CD4-positive, alpha-beta memory T cell (primary cell): ENCODE measurements around the gene MVK. TPM values are rescaled to one million over a fixed set of nuclear protein-coding genes. Genes with fewer than 3 reads are reported as not detected.

ENCODE experiments used
- CTCF ChIA-PET: fragments of 350-600 bp; sonication (Branson Sonifier 250); formaldehyde crosslinking; loops from one replicate; lab custom pipeline; 2021; ENCODE audit warnings: inconsistent platforms; ENCODE audit not compliant: partially characterized antibody; lab: Charles Lee
- POLR2A ChIA-PET: fragments of 350-600 bp; sonication (Branson Sonifier 250); formaldehyde crosslinking; loops from one replicate; lab custom pipeline; 2021; ENCODE audit not compliant: partially characterized antibody; lab: Charles Lee
- DNase-seq, 5 donors: peaks; one replicate each; pipeline versions ENCODE4 v3.0.0 to v3.0.0-alpha.2; 2020 to 2022; ENCODE audit warnings: mixed read lengths in 1 of 5
- H3K27ac ChIP-seq: one replicate; pipeline ENCODE4 v1.7.0; 2013; ENCODE audit warnings: low read depth, low read length
- H3K27me3 ChIP-seq: 2 replicates; pipeline ENCODE4 v1.7.0; 2013; ENCODE audit warnings: mild to moderate bottlenecking, low read length, moderate library complexity; ENCODE audit not compliant: insufficient read depth
- H3K36me3 ChIP-seq: 2 replicates; pipeline ENCODE4 v1.7.0; 2013; ENCODE audit warnings: mild to moderate bottlenecking, low read length, moderate library complexity; ENCODE audit not compliant: insufficient read depth
- H3K4me1 ChIP-seq: 2 replicates; pipeline ENCODE4 v1.7.0; 2013; ENCODE audit warnings: mild to moderate bottlenecking, low read length, moderate library complexity; ENCODE audit not compliant: insufficient read depth
- H3K4me3 ChIP-seq, 2 donors: one replicate each; pipeline ENCODE4 v1.7.0; 2013; ENCODE audit warnings: low read length in 2 of 2, mild to moderate bottlenecking in 1 of 2
- H3K9me3 ChIP-seq, 2 donors: one replicate each; pipeline ENCODE4 v1.7.0; 2013; ENCODE audit warnings: low read length in 2 of 2, control low read depth in 1 of 2; ENCODE audit not compliant: control insufficient read depth in 1 of 2
- H3K27ac Mint-ChIP-seq, 7 donors: one replicate each; pipeline ENCODE4 v1.8.0; 2020 to 2021; ENCODE audit warnings: mixed read lengths in 7 of 7, mild to moderate bottlenecking in 6 of 7, inconsistent platforms in 3 of 7, moderate library complexity in 3 of 7
- H3K27me3 Mint-ChIP-seq, 2 donors: one replicate each; pipeline ENCODE4 v1.8.0; 2020 to 2021; ENCODE audit warnings: mixed read lengths in 2 of 2
- H3K36me3 Mint-ChIP-seq, 2 donors: one replicate each; pipeline ENCODE4 v1.8.0; 2020 to 2021; ENCODE audit warnings: mixed read lengths in 2 of 2, inconsistent platforms in 1 of 2, mild to moderate bottlenecking in 1 of 2
- H3K4me1 Mint-ChIP-seq, 4 donors: one replicate each; pipeline ENCODE4 v1.8.0; 2020 to 2021; ENCODE audit warnings: mixed read lengths in 4 of 4, mild to moderate bottlenecking in 1 of 4
- H3K4me3 Mint-ChIP-seq, 8 donors: one replicate each; pipeline ENCODE4 v1.8.0; 2020 to 2021; ENCODE audit warnings: mixed read lengths in 8 of 8, mild to moderate bottlenecking in 7 of 8, moderate library complexity in 6 of 8, inconsistent platforms in 3 of 8
- H3K9me3 Mint-ChIP-seq, 8 donors: one replicate each; pipeline ENCODE4 v1.8.0; 2020 to 2021; ENCODE audit warnings: mixed read lengths in 8 of 8, mild to moderate bottlenecking in 5 of 8, inconsistent platforms in 3 of 8, moderate library complexity in 1 of 8
- intact Hi-C: fragments of 100-400 bp; cut with micrococcal nuclease; formaldehyde crosslinking; loops from one replicate; pipeline ENCODE4 v1.15.1; 2023
- polyA plus RNA-seq, 2 donors: library from polyadenylated mRNA; unstranded; fragments of 300-500 nt; fragmentation: Illumina TruSeq; gene quantifications; one replicate each; pipeline ENCODE4 v1.2.3, GENCODE V29; 2021
- total RNA-seq, 2 experiments: library from RNA; stranded (reverse); gene quantifications; one replicate each; pipeline ENCODE4 v1.2.3, GENCODE V29; 2021

Gene MVK
- total and polyA plus RNA-seq, 4 experiments from 2014 or later = 1.9 to 11.0 (median 7.1) TPM

DNA sequence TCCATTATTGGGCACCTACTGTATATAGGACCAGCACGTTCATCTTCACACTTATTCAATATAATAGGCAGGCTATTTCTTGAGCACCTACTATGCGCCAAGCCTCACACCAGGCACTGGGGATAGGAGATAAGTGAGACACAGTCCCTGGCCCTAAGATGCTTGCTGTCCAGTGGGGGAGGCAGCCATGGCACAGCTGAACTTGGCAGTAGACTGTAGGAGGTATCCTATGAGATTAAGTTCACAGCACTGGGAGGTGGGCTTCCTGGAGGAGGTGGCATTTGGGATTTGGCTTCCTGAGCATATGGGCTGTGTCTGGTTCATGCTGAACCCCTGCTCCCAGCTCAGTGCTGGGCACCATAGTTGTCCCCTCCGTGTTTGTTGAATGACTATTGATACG, 65.1 kb downstream of the MVK start:
- H3K4me3 ChIP-seq = no peak overlapping the region
- Mint-ChIP-seq H3K4me3 (no peak overlapping the region), H3K36me3 (no peaks in the 10 kb centered on the region), H3K27ac (no peak overlapping the region), H3K4me1 (no peaks in the 10 kb centered on the region), H3K27me3 (peaks cover 5 to 8% of the 10 kb centered on the region in 2 donors), H3K9me3 (peaks cover 0 to 2% (median 0%) of the 10 kb centered on the region in 8 donors)
- H3K27ac ChIP-seq = no peak overlapping the region
- DNase-seq = no peak
- intact Hi-C loops = no loop called here
- no peaks in the 10 kb centered on the region for H3K4me1 ChIP-seq
- no peaks in the 10 kb centered on the region for H3K36me3 ChIP-seq
- POLR2A ChIA-PET = no interaction called here
- H3K27me3 ChIP-seq = no peaks in the 10 kb centered on the region
- CTCF ChIA-PET = no interaction called here
- no peaks in the 10 kb centered on the region for H3K9me3 ChIP-seq

GRCh38 chr12:109639151-109639872, 65.7 kb downstream of the MVK start:
- Mint-ChIP-seq H3K4me1 (no peaks in the 10 kb centered on the region), H3K4me3 (no peak overlapping the region), H3K36me3 (no peaks in the 10 kb centered on the region), H3K9me3 (no peaks in the 10 kb centered on the region), H3K27me3 (peaks cover 5 to 8% of the 10 kb centered on the region in 2 donors), H3K27ac (no peak overlapping the region)
- no peak for DNase-seq
- Histone ChIP-seq H3K27ac (no peak overlapping the region), H3K9me3 (no peaks in the 10 kb centered on the region), H3K4me3 (no peak overlapping the region), H3K36me3 (no peaks in the 10 kb centered on the region), H3K27me3 (no peaks in the 10 kb centered on the region), H3K4me1 (no peaks in the 10 kb centered on the region)
- POLR2A ChIA-PET = no interaction called here
- CTCF ChIA-PET = interaction anchor here (0.6 kb wide), 1 partner anchor 245 kb away, joined by 3 read pairs; no protein-coding TSS in a partner anchor
- intact Hi-C loops = no loop called here

GRCh38 chr12:109640961-109641360, 67.4 kb downstream of the MVK start:
- Mint-ChIP-seq H3K36me3 (no peaks in the 10 kb centered on the region), H3K9me3 (no peaks in the 10 kb centered on the region), H3K4me1 (no peaks in the 10 kb centered on the region), H3K4me3 (no peak overlapping the region), H3K27ac (no peak overlapping the region), H3K27me3 (peaks cover 12 to 14% of the 10 kb centered on the region in 2 donors)
- Histone ChIP-seq H3K27ac (no peak overlapping the region), H3K27me3 (no peaks in the 10 kb centered on the region), H3K9me3 (no peaks in the 10 kb centered on the region), H3K36me3 (no peaks in the 10 kb centered on the region), H3K4me3 (no peak overlapping the region), H3K4me1 (no peaks in the 10 kb centered on the region)
- DNase-seq = no peak
- intact Hi-C loops = no loop called here
- ChIA-PET POLR2A (no interaction called here), CTCF (no interaction called here)

GRCh38 chr12:109641422-109641821, 67.8 kb downstream of the MVK start:
- no peak for DNase-seq
- intact Hi-C loops = no loop called here
- no peaks in the 10 kb centered on the region for H3K9me3 ChIP-seq
- H3K27me3 Mint-ChIP-seq = peaks cover 12 to 19% of the 10 kb centered on the region in 2 donors
- no peak overlapping the region for H3K27ac ChIP-seq
- H3K4me3 Mint-ChIP-seq = no peak overlapping the region
- no peak overlapping the region for H3K27ac Mint-ChIP-seq
- H3K27me3 ChIP-seq = no peaks in the 10 kb centered on the region
- H3K9me3 Mint-ChIP-seq = no peaks in the 10 kb centered on the region
- H3K4me1 ChIP-seq = no peaks in the 10 kb centered on the region
- H3K36me3 Mint-ChIP-seq = no peaks in the 10 kb centered on the region
- ChIA-PET POLR2A (no interaction called here), CTCF (no interaction called here)
- no peak overlapping the region for H3K4me3 ChIP-seq
- no peaks in the 10 kb centered on the region for H3K4me1 Mint-ChIP-seq
- H3K36me3 ChIP-seq = no peaks in the 10 kb centered on the region

DNA sequence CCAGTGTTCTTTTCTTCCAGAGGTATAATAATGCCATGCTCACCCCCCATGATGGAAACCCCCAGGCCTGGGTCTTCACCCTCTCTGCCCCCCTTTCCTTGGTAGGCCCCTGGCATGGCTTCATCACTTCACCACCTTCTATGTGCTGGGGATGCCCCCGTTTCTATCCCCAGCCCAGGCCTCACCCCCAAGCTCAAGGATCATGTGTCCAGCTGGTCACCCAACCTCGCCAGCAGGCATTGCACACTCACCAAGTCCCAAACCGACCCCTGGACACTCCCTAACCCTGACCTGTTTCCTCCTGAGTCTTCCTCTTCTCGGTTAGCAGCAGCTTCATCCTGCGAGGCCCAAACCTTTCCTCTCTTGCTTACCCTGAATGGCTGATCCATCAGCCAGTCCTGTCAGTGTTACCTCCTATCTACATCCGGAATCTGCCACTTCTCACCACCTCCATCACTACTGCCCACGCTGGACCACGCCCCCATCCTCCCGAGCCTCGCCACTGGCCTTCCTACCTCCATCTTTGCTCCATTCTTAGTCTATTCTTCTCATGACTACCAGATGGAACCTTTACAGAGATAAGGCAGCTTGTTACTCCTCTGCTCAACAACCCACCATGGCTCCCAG, 69.0 kb downstream of the MVK start:
- H3K9me3 ChIP-seq = no peaks in the 10 kb centered on the region
- ChIA-PET CTCF (no interaction called here), POLR2A (no interaction called here)
- intact Hi-C loops = no loop called here
- no peaks in the 10 kb centered on the region for H3K27me3 ChIP-seq
- H3K4me3 ChIP-seq = no peak overlapping the region
- no peak overlapping the region for H3K4me3 Mint-ChIP-seq
- H3K27me3 Mint-ChIP-seq = peaks cover 12 to 26% of the 10 kb centered on the region in 2 donors
- H3K4me1 ChIP-seq = no peaks in the 10 kb centered on the region
- H3K36me3 ChIP-seq = no peaks in the 10 kb centered on the region
- no peaks in the 10 kb centered on the region for H3K36me3 Mint-ChIP-seq
- no peak for DNase-seq
- H3K27ac Mint-ChIP-seq = no peak overlapping the region
- H3K4me1 Mint-ChIP-seq = no peaks in the 10 kb centered on the region
- H3K9me3 Mint-ChIP-seq = no peaks in the 10 kb centered on the region
- no peak overlapping the region for H3K27ac ChIP-seq

GRCh38 chr12:109645194-109645593, 71.6 kb downstream of the MVK start:
- H3K4me1 Mint-ChIP-seq = no peaks in the 10 kb centered on the region
- Histone ChIP-seq H3K27ac (no peak overlapping the region), H3K4me1 (no peaks in the 10 kb centered on the region), H3K9me3 (no peaks in the 10 kb centered on the region), H3K27me3 (no peaks in the 10 kb centered on the region), H3K36me3 (no peaks in the 10 kb centered on the region), H3K4me3 (no peak overlapping the region)
- H3K27ac Mint-ChIP-seq = no peak overlapping the region
- POLR2A ChIA-PET = no interaction called here
- no peak for DNase-seq
- H3K9me3 Mint-ChIP-seq = no peaks in the 10 kb centered on the region
- CTCF ChIA-PET = no interaction called here
- intact Hi-C loops = no loop called here
- no peaks in the 10 kb centered on the region for H3K36me3 Mint-ChIP-seq
- H3K4me3 Mint-ChIP-seq = no peak overlapping the region
- peaks cover 11 to 21% of the 10 kb centered on the region in 2 donors for H3K27me3 Mint-ChIP-seq

DNA sequence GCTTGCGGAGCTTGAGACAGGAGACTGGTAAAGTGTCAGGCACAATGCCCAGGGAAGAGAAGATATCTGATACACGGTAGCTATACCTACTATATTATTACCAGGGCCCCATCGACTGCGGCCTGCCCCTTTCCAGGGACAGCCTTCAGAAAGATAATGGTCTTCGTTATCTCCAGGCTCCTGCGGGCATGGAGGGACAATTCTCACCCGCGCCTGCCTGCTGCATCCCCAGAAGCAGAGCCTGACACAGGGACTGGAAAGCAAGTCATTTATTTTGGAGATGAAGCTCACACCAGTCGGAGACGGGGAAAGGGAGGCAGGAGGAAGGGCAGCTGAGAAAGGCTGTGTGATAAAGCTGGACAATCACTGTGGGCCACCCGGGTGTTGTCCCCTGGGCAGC, 72.1 kb downstream of the MVK start:
- ChIA-PET CTCF (no interaction called here), POLR2A (no interaction called here)
- no peaks in the 10 kb centered on the region for H3K4me1 Mint-ChIP-seq
- H3K27ac ChIP-seq = no peak overlapping the region
- no peaks in the 10 kb centered on the region for H3K9me3 Mint-ChIP-seq
- DNase-seq = no peak
- H3K36me3 ChIP-seq = no peaks in the 10 kb centered on the region
- no peaks in the 10 kb centered on the region for H3K27me3 ChIP-seq
- no peak overlapping the region for H3K4me3 ChIP-seq
- no peak overlapping the region for H3K4me3 Mint-ChIP-seq
- no peaks in the 10 kb centered on the region for H3K4me1 ChIP-seq
- H3K36me3 Mint-ChIP-seq = no peaks in the 10 kb centered on the region
- peaks cover 9 to 21% of the 10 kb centered on the region in 2 donors for H3K27me3 Mint-ChIP-seq
- H3K9me3 ChIP-seq = no peaks in the 10 kb centered on the region
- no peak overlapping the region for H3K27ac Mint-ChIP-seq
- intact Hi-C loops = no loop called here
